Brain microvascular endothelial cell (primary cell): ENCODE data around the gene PTPRM.

Source experiments
- DNase-seq: peaks from one replicate; pipeline ENCODE4 v3.0.0-alpha.2; 2020
- H3K27ac ChIP-seq: fragments of 250-450 bp; sonication (Bioruptor Pico); 2 replicates; pipeline ENCODE4 v1.5.1; 2020; ENCODE audit warnings: mild to moderate bottlenecking, moderate library complexity
- H3K27me3 ChIP-seq: fragments of 250-450 bp; sonication (Bioruptor Pico); replicated peaks from 2 replicates; pipeline ENCODE4 v1.5.1; 2020; ENCODE audit warnings: mild to moderate bottlenecking
- H3K36me3 ChIP-seq: fragments of 250-450 bp; sonication (Bioruptor Pico); replicated peaks from 2 replicates; pipeline ENCODE4 v1.5.1; 2020; ENCODE audit warnings: mild to moderate bottlenecking
- H3K4me3 ChIP-seq: 2 replicates; pipeline ENCODE4 v1.5.1; 2011; ENCODE audit warnings: low read depth, mild to moderate bottlenecking, control low read depth, low read length, moderate library complexity
- in situ Hi-C: cut with HindIII; loops from 2 replicates; pipeline ENCODE4 v1.10.0; 2017; ENCODE audit warnings: low sequenced_read_pairs, low pct_ligation_motif_present
- TF ChIP-seq, protein P1 (sequence below): IDR thresholded peaks from 2 replicates; pipeline ENCODE4 v1.5.1; 2011; ENCODE audit warnings: low read depth, mild to moderate bottlenecking, moderate library complexity, low read length, control low read depth, inconsistent platforms; ENCODE audit errors: missing control alignments

Gene PTPRM

DNA sequence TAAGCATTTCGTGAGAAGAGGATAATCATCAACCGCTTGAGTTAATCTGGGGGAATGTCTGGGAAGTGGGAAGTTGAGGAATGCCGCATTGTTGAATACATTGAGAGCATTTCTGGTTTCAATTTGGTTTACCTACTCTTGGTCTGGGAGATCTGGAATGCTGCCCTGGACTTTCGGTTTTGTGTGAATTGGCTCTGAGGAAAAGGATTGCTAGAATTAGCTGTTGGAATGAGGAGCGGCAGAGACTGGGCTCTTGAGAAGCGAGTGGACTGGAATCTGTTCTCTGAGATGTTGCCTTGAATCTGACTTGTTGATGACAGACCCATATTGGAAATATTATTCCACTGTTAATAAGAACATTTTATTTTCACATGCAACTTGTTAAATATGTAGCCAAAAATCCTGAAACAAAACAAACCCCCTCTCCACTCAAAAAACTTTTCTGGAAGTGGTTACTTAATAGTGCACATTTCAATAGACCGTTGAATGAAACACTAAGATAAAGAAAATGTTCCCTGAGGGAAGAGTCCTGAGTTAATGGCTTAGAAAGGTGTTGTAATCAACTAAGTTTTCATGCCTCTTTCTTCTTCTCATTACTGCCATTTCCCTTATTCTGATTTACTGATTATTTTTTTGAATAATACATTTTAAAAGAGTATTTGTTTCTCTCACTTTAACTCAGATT is 50.8 kb downstream of the PTPRM start:
- Histone ChIP-seq H3K36me3 (no peaks in the 10 kb centered on the region), H3K27me3 (no peaks in the 10 kb centered on the region), H3K27ac (peak overlapping the region; percentile 2), H3K4me3 (no peak overlapping the region)
- TF ChIP-seq, protein P1, sequence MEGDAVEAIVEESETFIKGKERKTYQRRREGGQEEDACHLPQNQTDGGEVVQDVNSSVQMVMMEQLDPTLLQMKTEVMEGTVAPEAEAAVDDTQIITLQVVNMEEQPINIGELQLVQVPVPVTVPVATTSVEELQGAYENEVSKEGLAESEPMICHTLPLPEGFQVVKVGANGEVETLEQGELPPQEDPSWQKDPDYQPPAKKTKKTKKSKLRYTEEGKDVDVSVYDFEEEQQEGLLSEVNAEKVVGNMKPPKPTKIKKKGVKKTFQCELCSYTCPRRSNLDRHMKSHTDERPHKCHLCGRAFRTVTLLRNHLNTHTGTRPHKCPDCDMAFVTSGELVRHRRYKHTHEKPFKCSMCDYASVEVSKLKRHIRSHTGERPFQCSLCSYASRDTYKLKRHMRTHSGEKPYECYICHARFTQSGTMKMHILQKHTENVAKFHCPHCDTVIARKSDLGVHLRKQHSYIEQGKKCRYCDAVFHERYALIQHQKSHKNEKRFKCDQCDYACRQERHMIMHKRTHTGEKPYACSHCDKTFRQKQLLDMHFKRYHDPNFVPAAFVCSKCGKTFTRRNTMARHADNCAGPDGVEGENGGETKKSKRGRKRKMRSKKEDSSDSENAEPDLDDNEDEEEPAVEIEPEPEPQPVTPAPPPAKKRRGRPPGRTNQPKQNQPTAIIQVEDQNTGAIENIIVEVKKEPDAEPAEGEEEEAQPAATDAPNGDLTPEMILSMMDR = no peak
- in situ Hi-C loops = no loop called here
- DNase-seq = peak; percentile 83

DNA sequence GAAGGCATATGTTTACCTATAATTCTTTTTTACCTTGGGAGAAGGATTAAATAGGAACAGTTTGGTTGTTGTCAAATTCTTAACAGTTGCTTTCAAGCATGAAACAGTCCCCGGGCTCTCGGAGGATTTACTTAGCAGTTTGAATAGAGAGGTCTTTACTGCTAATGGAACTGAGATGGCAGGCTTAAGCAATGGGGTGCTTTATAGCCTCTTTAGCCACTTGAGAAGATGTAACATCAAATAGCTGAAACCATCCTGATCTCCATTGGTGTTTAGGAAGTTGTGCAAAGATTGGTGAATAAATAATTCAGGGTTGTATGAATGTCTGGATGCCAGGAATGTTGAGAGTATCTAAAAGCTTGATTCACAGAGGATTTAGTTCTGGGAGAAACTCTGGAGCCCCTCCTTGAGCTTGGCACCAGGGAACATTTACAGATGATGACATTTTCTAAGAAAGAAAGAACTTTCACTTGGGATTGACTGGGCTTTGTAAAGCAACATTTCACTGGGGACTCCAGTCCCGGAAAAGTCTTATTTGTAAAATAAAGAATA is 51.9 kb downstream of the PTPRM start:
- Histone ChIP-seq H3K27ac (no peak overlapping the region), H3K4me3 (no peak overlapping the region), H3K36me3 (no peaks in the 10 kb centered on the region), H3K27me3 (no peaks in the 10 kb centered on the region)
- DNase-seq = no peak
- in situ Hi-C loops = no loop called here
- TF ChIP-seq, protein P1 = no peak

DNA sequence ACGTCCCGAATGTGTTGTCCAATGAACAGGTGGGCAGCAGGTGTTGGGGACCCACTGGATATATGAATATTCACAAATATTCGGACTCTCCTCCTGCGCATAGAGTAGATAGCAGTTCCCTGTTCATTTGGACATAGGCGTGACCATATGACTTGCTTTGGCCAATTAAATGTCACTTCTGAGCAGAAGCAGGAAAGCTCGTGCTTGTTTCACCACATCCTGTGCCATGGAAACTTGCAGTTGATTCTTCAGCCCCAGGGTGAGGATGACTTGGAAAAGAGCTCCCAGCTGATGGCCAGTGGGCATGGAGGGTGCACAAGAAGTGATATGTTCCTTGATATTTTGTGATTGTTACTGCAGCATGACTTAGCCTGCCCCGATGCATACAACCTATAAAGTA is 52.6 kb downstream of the PTPRM start:
- Histone ChIP-seq H3K27ac (no peak overlapping the region), H3K4me3 (no peak overlapping the region), H3K36me3 (no peaks in the 10 kb centered on the region), H3K27me3 (no peaks in the 10 kb centered on the region)
- DNase-seq = no peak
- TF ChIP-seq, protein P1 = no peak
- in situ Hi-C loops = no loop called here

DNA sequence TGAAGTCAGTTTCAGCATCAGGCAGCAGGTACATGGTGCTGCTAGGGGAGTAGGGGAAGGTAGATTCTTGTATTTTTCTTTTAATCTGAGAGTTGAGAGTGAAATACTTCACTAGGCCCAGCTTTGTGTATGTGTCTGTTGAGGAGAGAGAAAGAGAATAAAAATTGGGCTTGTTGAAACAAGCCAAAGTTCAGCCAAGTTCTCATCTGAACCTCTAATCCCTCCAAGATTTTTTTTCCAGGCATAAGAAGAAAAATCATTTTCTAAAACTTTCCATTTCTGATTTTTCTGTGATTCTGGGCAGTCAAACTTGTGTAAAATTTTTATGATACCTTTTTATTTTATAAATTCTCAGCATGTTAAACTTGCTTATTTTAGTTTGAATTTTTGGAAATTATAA is 55.6 kb downstream of the PTPRM start:
- DNase-seq = no peak
- in situ Hi-C loops = no loop called here
- Histone ChIP-seq H3K4me3 (no peak overlapping the region), H3K27me3 (no peaks in the 10 kb centered on the region), H3K27ac (no peak overlapping the region), H3K36me3 (no peaks in the 10 kb centered on the region)
- TF ChIP-seq, protein P1 = no peak

DNA sequence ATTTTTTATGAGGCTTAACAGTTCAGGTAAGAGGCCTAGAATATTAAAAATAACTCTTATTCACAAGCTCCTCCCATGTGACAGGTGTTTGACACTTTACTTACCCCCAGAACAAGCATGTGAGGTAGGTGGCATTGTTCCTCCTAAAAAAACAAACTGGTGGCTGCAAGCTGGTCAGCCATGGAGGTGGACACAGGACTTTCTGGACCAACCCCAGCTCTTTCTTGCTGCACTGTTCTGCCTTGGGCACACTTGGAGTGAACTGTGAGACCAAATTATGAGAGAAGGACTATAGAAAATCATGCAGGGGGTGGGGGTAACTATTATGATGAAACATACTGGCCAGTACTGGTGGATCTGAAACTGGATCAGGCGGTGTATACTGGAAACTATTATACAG is 56.6 kb downstream of the PTPRM start:
- no peak overlapping the region for H3K4me3 ChIP-seq
- in situ Hi-C loops = no loop called here
- no peak overlapping the region for H3K27ac ChIP-seq
- H3K36me3 ChIP-seq = no peaks in the 10 kb centered on the region
- no peaks in the 10 kb centered on the region for H3K27me3 ChIP-seq
- DNase-seq = no peak
- TF ChIP-seq, protein P1 = no peak

DNA sequence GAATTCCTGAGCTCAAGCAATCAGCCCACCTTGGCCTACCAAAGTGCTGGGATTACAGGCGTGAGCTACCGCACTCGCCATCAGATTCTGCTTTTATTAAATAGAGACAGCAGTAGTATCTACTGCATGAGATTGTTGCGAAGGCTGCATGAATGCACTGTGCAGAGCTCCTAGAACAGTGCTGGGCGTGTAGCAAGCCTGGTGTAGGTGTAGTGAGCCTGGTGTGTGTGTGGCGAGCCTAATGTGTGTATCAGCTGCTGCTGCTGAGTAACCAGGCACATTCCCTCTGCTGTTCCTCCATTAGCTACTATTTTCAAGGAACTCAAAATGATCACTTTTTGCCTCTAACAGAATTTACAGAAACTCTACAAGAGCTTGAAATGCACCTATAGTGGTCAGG is 57.6 kb downstream of the PTPRM start:
- no peaks in the 10 kb centered on the region for H3K27me3 ChIP-seq
- TF ChIP-seq, protein P1 = no peak
- in situ Hi-C loops = no loop called here
- no peak overlapping the region for H3K27ac ChIP-seq
- DNase-seq = no peak
- H3K36me3 ChIP-seq = no peaks in the 10 kb centered on the region
- no peak overlapping the region for H3K4me3 ChIP-seq
